ENCODE measurements around the gene COL26A1.
A peak's percentile ranks its signal among the peaks of the same experiment; 100 is the strongest.

Gene COL26A1

DNA sequence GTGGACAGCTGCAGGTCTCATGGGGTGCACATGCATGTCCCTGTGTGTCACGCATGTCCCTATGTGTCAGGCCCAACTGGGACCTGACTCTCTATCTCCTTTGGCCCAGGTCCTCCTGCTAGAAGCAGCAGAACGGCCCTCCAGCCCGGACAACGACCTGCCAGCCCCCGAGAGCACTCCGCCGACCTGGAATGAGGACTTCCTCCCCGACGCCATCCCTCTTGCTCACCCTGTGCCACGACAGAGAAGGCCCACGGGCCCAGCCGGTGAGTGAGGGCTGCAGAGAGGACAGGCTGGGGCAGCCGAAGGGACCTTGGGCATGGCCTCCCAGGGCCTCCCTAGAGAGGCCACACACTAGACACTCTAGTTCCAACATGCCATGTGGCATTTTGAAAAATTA lies 177.1 kb downstream of the COL26A1 start:
- H3K4me3 ChIP-seq (ENCODE audit: low read depth, low read length) = no peak overlapping the region
- H3K79me1 ChIP-seq (ENCODE audit: low read length) = no peaks in the 10 kb centered on the region
- H3K4me2 ChIP-seq (ENCODE audit: low read length) = no peak overlapping the region
- H3K27ac ChIP-seq (ENCODE audit: low read depth, low read length) = no peak overlapping the region
- no peak overlapping the region for H4K91ac ChIP-seq (ENCODE audit: low read depth, low read length)
- H3K18ac ChIP-seq (ENCODE audit: low read length) = no peak overlapping the region
- H2BK5ac ChIP-seq (ENCODE audit: low read depth, low read length, poor library complexity) = no peak overlapping the region
- peaks cover 2 to 3% of the 10 kb centered on the region in 2 experiments for H3K4me1 ChIP-seq (ENCODE audit: control insufficient read depth in 1 of 2, insufficient read depth in 2 of 2, low read length in 2 of 2)
- H3K9ac ChIP-seq (ENCODE audit: low read length) = no peak overlapping the region
- H3K27me3 ChIP-seq (ENCODE audit: insufficient read depth, low read length) = no peaks in the 10 kb centered on the region
- H3K36me3 ChIP-seq (ENCODE audit: control insufficient read depth in 1 of 2, insufficient read depth in 2 of 2, low read length in 2 of 2) = peaks cover 27 to 28% of the 10 kb centered on the region in 2 experiments
- no CpG with 5 or more reads among the region's 13 CpGs for WGBS (ENCODE audit: extremely low coverage, insufficient coverage, insufficient read length)
- H4K12ac ChIP-seq (ENCODE audit: low read depth, low read length) = no peak overlapping the region
- no peak overlapping the region for H3K4ac ChIP-seq (ENCODE audit: low read depth, low read length)
- H3K14ac ChIP-seq (ENCODE audit: low read length) = no peak overlapping the region
- H4K8ac ChIP-seq (ENCODE audit: low read depth, low read length) = no peak overlapping the region
- H3K79me2 ChIP-seq (ENCODE audit: control insufficient read depth, insufficient read depth, low read length, poor library complexity) = no peaks in the 10 kb centered on the region
- H2AK5ac ChIP-seq (ENCODE audit: low read length) = no peak overlapping the region
- H2BK12ac ChIP-seq (ENCODE audit: low read length) = no peak overlapping the region
- peaks cover 3% of the 10 kb centered on the region for H3K9me3 ChIP-seq (ENCODE audit: insufficient read depth, low read depth, low read length)
- no peak overlapping the region for H2AFZ ChIP-seq (ENCODE audit: insufficient read depth, low read length, poor library complexity)
- no peak for DNase-seq
- H3K23ac ChIP-seq (ENCODE audit: low read length) = no peak overlapping the region
- H2BK120ac ChIP-seq (ENCODE audit: insufficient read depth, low read length, poor library complexity) = no peak overlapping the region

DNA sequence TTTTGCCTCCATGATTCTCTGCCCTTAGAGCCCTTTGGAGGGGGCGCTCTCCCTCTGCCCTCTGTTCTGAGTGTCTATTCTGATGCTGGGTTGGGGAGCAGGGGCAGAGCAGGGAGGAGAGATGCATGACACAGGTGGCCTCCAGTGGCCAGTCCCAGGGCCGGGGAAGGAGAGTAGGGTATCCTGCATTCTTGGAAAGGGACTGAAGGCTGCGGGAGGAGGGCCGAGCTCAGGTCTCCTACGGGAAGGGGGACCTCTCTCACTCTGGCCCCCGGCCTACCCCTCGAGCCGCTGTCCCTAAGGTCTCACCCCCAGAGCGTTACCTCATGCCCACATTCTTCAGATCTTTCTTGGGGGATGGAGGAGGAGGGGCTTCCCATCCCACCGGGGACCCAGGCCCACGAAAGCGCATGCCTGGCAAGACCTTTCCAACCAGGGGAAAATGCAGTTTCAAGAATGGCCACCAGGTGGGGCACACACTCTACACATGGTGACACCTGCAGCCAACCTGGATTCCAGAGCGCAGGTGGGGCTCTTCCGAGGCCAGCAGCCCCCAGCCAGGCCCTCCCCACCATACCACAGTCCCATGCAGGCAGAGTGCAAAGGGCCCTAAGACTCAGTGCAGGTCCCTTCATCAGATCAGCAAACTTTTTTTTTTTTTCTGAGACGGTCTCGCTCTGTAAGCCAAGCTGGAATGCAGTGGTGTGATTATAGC lies 180.0 kb downstream of the COL26A1 start:
- peak; percentile 69 to 94 for DNase-seq
- H3K79me2 ChIP-seq (ENCODE audit: control insufficient read depth, insufficient read depth, low read length, poor library complexity) = no peaks in the 10 kb centered on the region
- no CpG with 5 or more reads among the region's 16 CpGs for WGBS (ENCODE audit: extremely low coverage, insufficient coverage, insufficient read length)

DNA sequence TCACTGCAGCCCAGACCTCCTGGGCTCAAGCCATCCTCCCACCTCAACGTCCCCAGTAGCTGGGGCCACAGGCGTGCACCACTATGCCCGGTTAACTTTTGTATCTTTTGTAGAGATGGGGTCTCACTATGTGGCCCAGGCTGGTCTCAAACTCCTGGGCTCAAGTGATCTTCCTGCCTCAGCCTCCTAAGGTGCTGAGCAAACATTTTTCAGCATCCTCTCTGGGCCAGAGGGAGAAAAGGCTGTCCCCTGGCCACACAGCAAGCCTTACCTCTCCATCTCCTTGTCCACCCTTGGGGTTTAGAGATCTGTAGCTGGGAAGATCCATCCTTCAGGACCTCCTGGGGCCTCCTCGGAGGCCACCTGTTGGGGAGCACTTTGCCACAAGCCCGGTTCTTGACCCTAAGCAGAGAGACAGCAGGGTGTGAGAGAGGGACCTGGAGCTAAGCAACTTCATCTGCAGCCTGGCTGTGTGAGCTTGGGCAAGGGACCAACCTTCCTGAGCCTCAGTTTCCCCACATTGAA lies 180.6 kb downstream of the COL26A1 start:
- Histone ChIP-seq H3K36me3 (ENCODE audit: control insufficient read depth in 1 of 2, insufficient read depth in 2 of 2, low read length in 2 of 2) (peaks cover 53 to 54% of the 10 kb centered on the region in 2 experiments), H3K18ac (ENCODE audit: low read length) (no peak overlapping the region), H3K27ac (ENCODE audit: low read depth, low read length) (no peak overlapping the region), H3K14ac (ENCODE audit: low read length) (no peak overlapping the region), H4K91ac (ENCODE audit: low read depth, low read length) (no peak overlapping the region), H3K79me1 (ENCODE audit: low read length) (no peaks in the 10 kb centered on the region), H3K4me1 (ENCODE audit: control insufficient read depth in 1 of 2, insufficient read depth in 2 of 2, low read length in 2 of 2) (no peaks in the 10 kb centered on the region), H2AK5ac (ENCODE audit: low read length) (no peak overlapping the region), H3K9ac (ENCODE audit: low read length) (no peak overlapping the region), H3K4ac (ENCODE audit: low read depth, low read length) (no peak overlapping the region), H4K8ac (ENCODE audit: low read depth, low read length) (no peak overlapping the region), H2BK5ac (ENCODE audit: low read depth, low read length, poor library complexity) (no peak overlapping the region), H2BK120ac (ENCODE audit: insufficient read depth, low read length, poor library complexity) (no peak overlapping the region), H3K9me3 (ENCODE audit: insufficient read depth, low read depth, low read length) (no peaks in the 10 kb centered on the region), H3K79me2 (ENCODE audit: control insufficient read depth, insufficient read depth, low read length, poor library complexity) (no peaks in the 10 kb centered on the region), H3K27me3 (ENCODE audit: insufficient read depth, low read length) (no peaks in the 10 kb centered on the region), H3K4me3 (ENCODE audit: low read depth, low read length) (no peak overlapping the region), H3K4me2 (ENCODE audit: low read length) (no peak overlapping the region), H2AFZ (ENCODE audit: insufficient read depth, low read length, poor library complexity) (no peak overlapping the region), H3K23ac (ENCODE audit: low read length) (no peak overlapping the region), H4K12ac (ENCODE audit: low read depth, low read length) (no peak overlapping the region), H2BK12ac (ENCODE audit: low read length) (no peak overlapping the region)
- WGBS (ENCODE audit: extremely low coverage, insufficient coverage, insufficient read length) = no CpG with 5 or more reads among the region's 5 CpGs
- DNase-seq = no peak

More for the DNA sequence above, 180.0 kb downstream of the COL26A1 start:
- no peak overlapping the region for H2BK12ac ChIP-seq (ENCODE audit: low read length)
- no peak overlapping the region for H2BK120ac ChIP-seq (ENCODE audit: insufficient read depth, low read length, poor library complexity)
- H3K4ac ChIP-seq (ENCODE audit: low read depth, low read length) = no peak overlapping the region
- no peak overlapping the region for H4K12ac ChIP-seq (ENCODE audit: low read depth, low read length)
- H2BK5ac ChIP-seq (ENCODE audit: low read depth, low read length, poor library complexity) = no peak overlapping the region
- H3K9me3 ChIP-seq (ENCODE audit: insufficient read depth, low read depth, low read length) = no peaks in the 10 kb centered on the region
- no peak overlapping the region for H3K27ac ChIP-seq (ENCODE audit: low read depth, low read length)
- no peaks in the 10 kb centered on the region for H3K4me1 ChIP-seq (ENCODE audit: control insufficient read depth in 1 of 2, insufficient read depth in 2 of 2, low read length in 2 of 2)
- no peaks in the 10 kb centered on the region for H3K79me1 ChIP-seq (ENCODE audit: low read length)
- H3K4me2 ChIP-seq (ENCODE audit: low read length) = no peak overlapping the region
- H3K36me3 ChIP-seq (ENCODE audit: control insufficient read depth in 1 of 2, insufficient read depth in 2 of 2, low read length in 2 of 2) = peaks cover 47 to 48% of the 10 kb centered on the region in 2 experiments
- H3K9ac ChIP-seq (ENCODE audit: low read length) = no peak overlapping the region
- H3K27me3 ChIP-seq (ENCODE audit: insufficient read depth, low read length) = no peaks in the 10 kb centered on the region
- H3K14ac ChIP-seq (ENCODE audit: low read length) = no peak overlapping the region
- no peak overlapping the region for H3K4me3 ChIP-seq (ENCODE audit: low read depth, low read length)
- H2AFZ ChIP-seq (ENCODE audit: insufficient read depth, low read length, poor library complexity) = no peak overlapping the region
- H2AK5ac ChIP-seq (ENCODE audit: low read length) = no peak overlapping the region
- no peak overlapping the region for H4K91ac ChIP-seq (ENCODE audit: low read depth, low read length)
- no peak overlapping the region for H3K18ac ChIP-seq (ENCODE audit: low read length)
- no peak overlapping the region for H4K8ac ChIP-seq (ENCODE audit: low read depth, low read length)
- H3K23ac ChIP-seq (ENCODE audit: low read length) = no peak overlapping the region

DNA sequence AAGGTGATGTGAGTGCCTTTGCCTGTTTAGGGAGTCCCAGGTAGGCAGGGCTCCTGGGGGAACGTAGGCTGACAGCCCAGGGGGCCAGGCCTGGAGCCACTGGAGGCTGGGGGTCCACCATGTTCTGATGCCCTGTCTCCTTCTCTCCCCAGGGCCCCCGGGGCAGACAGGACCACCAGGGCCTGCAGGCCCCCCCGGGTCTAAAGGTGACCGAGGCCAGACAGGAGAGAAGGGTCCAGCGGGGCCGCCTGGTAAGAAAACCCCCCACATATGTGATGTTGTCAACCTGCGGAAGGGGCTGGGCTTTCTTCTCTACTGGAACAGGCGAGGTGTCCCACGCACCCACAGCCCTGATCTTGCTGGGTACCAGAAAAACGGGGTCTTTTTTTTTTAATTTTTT lies 181.2 kb downstream of the COL26A1 start:
- no peak overlapping the region for H3K4me2 ChIP-seq (ENCODE audit: low read length)
- no peak overlapping the region for H3K27ac ChIP-seq (ENCODE audit: low read depth, low read length)
- H2AFZ ChIP-seq (ENCODE audit: insufficient read depth, low read length, poor library complexity) = no peak overlapping the region
- no peak overlapping the region for H2BK5ac ChIP-seq (ENCODE audit: low read depth, low read length, poor library complexity)
- H2AK5ac ChIP-seq (ENCODE audit: low read length) = no peak overlapping the region
- peaks cover 56 to 58% of the 10 kb centered on the region in 2 experiments for H3K36me3 ChIP-seq (ENCODE audit: control insufficient read depth in 1 of 2, insufficient read depth in 2 of 2, low read length in 2 of 2)
- H4K12ac ChIP-seq (ENCODE audit: low read depth, low read length) = no peak overlapping the region
- no peaks in the 10 kb centered on the region for H3K79me2 ChIP-seq (ENCODE audit: control insufficient read depth, insufficient read depth, low read length, poor library complexity)
- H3K4ac ChIP-seq (ENCODE audit: low read depth, low read length) = no peak overlapping the region
- no peak overlapping the region for H3K23ac ChIP-seq (ENCODE audit: low read length)
- H3K27me3 ChIP-seq (ENCODE audit: insufficient read depth, low read length) = no peaks in the 10 kb centered on the region
- H2BK120ac ChIP-seq (ENCODE audit: insufficient read depth, low read length, poor library complexity) = no peak overlapping the region
- H3K9me3 ChIP-seq (ENCODE audit: insufficient read depth, low read depth, low read length) = no peaks in the 10 kb centered on the region
- H3K4me1 ChIP-seq (ENCODE audit: control insufficient read depth in 1 of 2, insufficient read depth in 2 of 2, low read length in 2 of 2) = no peaks in the 10 kb centered on the region
- H4K8ac ChIP-seq (ENCODE audit: low read depth, low read length) = no peak overlapping the region
- no peak overlapping the region for H2BK12ac ChIP-seq (ENCODE audit: low read length)
- H3K18ac ChIP-seq (ENCODE audit: low read length) = no peak overlapping the region
- no peak overlapping the region for H4K91ac ChIP-seq (ENCODE audit: low read depth, low read length)
- WGBS (ENCODE audit: extremely low coverage, insufficient coverage, insufficient read length) = no CpG with 5 or more reads among the region's 10 CpGs
- H3K9ac ChIP-seq (ENCODE audit: low read length) = no peak overlapping the region
- no peak overlapping the region for H3K4me3 ChIP-seq (ENCODE audit: low read depth, low read length)
- H3K14ac ChIP-seq (ENCODE audit: low read length) = no peak overlapping the region
- DNase-seq = no peak
- H3K79me1 ChIP-seq (ENCODE audit: low read length) = no peaks in the 10 kb centered on the region
